T-cell (primary cell): Measurements from ENCODE around the gene SEMG2. TPM values are rescaled to one million over a fixed set of nuclear protein-coding genes. Genes with fewer than 3 reads are reported as not detected.

Experiments used
- ATAC-seq, 4 experiments: fragments of 200-7000 bp in 3 of 4; fragments of 150-1000 bp in 1 of 4; cut with Tn5 transposase; replicated peaks in 1 of 4; 1 replicate in 3 of 4; 2 replicates in 1 of 4; pipeline ENCODE4 v1.10.0; 2021; ENCODE audit warnings: moderate library complexity in 3 of 4, mild to moderate bottlenecking in 2 of 4, moderate number of reproducible peaks in 1 of 4
- CTCF ChIA-PET, 2 donors: fragments of 300-600 bp; sonication (Branson Sonifier 250); formaldehyde crosslinking; loops; one replicate each; lab custom pipeline; 2022; ENCODE audit warnings: antibody characterized with exemption in 2 of 2; lab: Charles Lee
- POLR2A ChIA-PET, 2 donors: fragments of 300-600 bp; sonication (Branson Sonifier 250); formaldehyde crosslinking; loops; one replicate each; lab custom pipeline; 2022; ENCODE audit warnings: antibody characterized with exemption in 2 of 2; lab: Charles Lee
- DNase-seq, 35 experiments: peaks; one replicate each; pipeline versions ENCODE4 v3.0.0 to v3.0.0-alpha.2; 2013 to 2023
- H3K27ac ChIP-seq: one replicate; pipeline ENCODE4 v1.5.1; 2013; ENCODE audit warnings: low read length
- H3K27me3 ChIP-seq, 2 experiments: replicated peaks in 1 of 2; 1 replicate in 1 of 2; 2 replicates in 1 of 2; pipeline versions ENCODE4 v1.6.1 to v1.7.0; 2013; ENCODE audit warnings: low read length in 1 of 2, mixed read lengths in 1 of 2; ENCODE audit not compliant: control insufficient read depth in 2 of 2, insufficient read depth in 2 of 2; ENCODE audit errors: extremely low read depth in 1 of 2
- H3K36me3 ChIP-seq, 2 donors: 1 replicate in 1 of 2; 2 replicates in 1 of 2; pipeline versions ENCODE4 v1.6.1 to v1.7.0; 2013; ENCODE audit warnings: low read length in 1 of 2; ENCODE audit not compliant: control insufficient read depth in 2 of 2, insufficient read depth in 1 of 2; ENCODE audit errors: extremely low read depth in 1 of 2
- H3K4me1 ChIP-seq, 2 experiments: 1 replicate in 1 of 2; 2 replicates in 1 of 2; pipeline versions ENCODE4 v1.6.1 to v1.7.0; 2013; ENCODE audit warnings: low read length in 2 of 2, mixed read lengths in 1 of 2; ENCODE audit not compliant: insufficient read depth in 2 of 2, control insufficient read depth in 1 of 2; ENCODE audit errors: extremely low read depth in 1 of 2
- H3K4me3 ChIP-seq, 2 donors: 1 replicate in 1 of 2; 2 replicates in 1 of 2; pipeline versions ENCODE4 v1.5.1 to v1.7.0; 2013; ENCODE audit warnings: mild to moderate bottlenecking in 2 of 2, low read length in 1 of 2, moderate library complexity in 1 of 2; ENCODE audit not compliant: control insufficient read depth in 1 of 2; ENCODE audit errors: extremely low read depth in 1 of 2
- H3K9me3 ChIP-seq: 2 replicates; pipeline ENCODE4 v1.7.0; 2013
- H3K27ac Mint-ChIP-seq, 2 donors: one replicate each; pipeline ENCODE4 v1.8.0; 2020 to 2021; ENCODE audit warnings: mild to moderate bottlenecking in 2 of 2, mixed read lengths in 2 of 2
- H3K27me3 Mint-ChIP-seq, 2 donors: one replicate each; pipeline ENCODE4 v1.8.0; 2021 to 2022; ENCODE audit warnings: mixed read lengths in 2 of 2
- H3K36me3 Mint-ChIP-seq: one replicate; pipeline ENCODE4 v1.8.0; 2021; ENCODE audit warnings: mixed read lengths
- H3K4me1 Mint-ChIP-seq, 3 donors: one replicate each; pipeline ENCODE4 v1.8.0; 2020 to 2022; ENCODE audit warnings: mixed read lengths in 3 of 3, mild to moderate bottlenecking in 1 of 3
- H3K4me3 Mint-ChIP-seq, 3 donors: one replicate each; pipeline ENCODE4 v1.8.0; 2020 to 2022; ENCODE audit warnings: mild to moderate bottlenecking in 3 of 3, mixed read lengths in 3 of 3, moderate library complexity in 3 of 3
- H3K9me3 Mint-ChIP-seq, 3 donors: one replicate each; pipeline ENCODE4 v1.8.0; 2020 to 2022; ENCODE audit warnings: mixed read lengths in 3 of 3
- WGBS: methylation state at CpG from one replicate; pipeline ENCODE4 v1.1.5; 2013; ENCODE audit warnings: missing lambda C conversion rate; ENCODE audit not compliant: insufficient coverage; 5-methylcytosine and 5-hydroxymethylcytosine counted together
- total RNA-seq, 35 experiments: library from RNA in 6 of 35; stranded (reverse) in 6 of 35; fragments of 120-200 nt in 1 of 35; gene quantifications; one replicate each; pipeline versions ENCODE4 v1.2.1 to v1.2.4 and lab custom pipeline; 2013 to 2026

The SEMG2 gene
- total RNA-seq, 5 donors from 2014 or later (not counting 1 experiment from before 2014, with no cell fraction given) = not detected

- H3K27ac Mint-ChIP-seq = no peak overlapping the region
- ATAC-seq (no peak), DNase-seq (no peak)
- Histone ChIP-seq H3K36me3 (no peaks in the 10 kb centered on the region), H3K27me3 (peaks cover 0 to 8% of the 10 kb centered on the region in 2 experiments), H3K9me3 (no peaks in the 10 kb centered on the region), H3K4me3 (no peak overlapping the region), H3K4me1 (no peaks in the 10 kb centered on the region), H3K27ac (no peak overlapping the region)
- H3K27me3 Mint-ChIP-seq = peaks cover 2 to 11% of the 10 kb centered on the region in 2 donors
- WGBS = 89% methylated on average over 2 of the region's 2 CpGs
- no peaks in the 10 kb centered on the region for H3K36me3 Mint-ChIP-seq
- no peak overlapping the region for H3K4me3 Mint-ChIP-seq
- H3K4me1 Mint-ChIP-seq = no peaks in the 10 kb centered on the region
- POLR2A ChIA-PET = no interaction called here
- CTCF ChIA-PET = no interaction called here
- no peaks in the 10 kb centered on the region for H3K9me3 Mint-ChIP-seq
Measured at GRCh38 chr20:45181639-45182038, 39.5 kb upstream of the SEMG2 start.

DNA sequence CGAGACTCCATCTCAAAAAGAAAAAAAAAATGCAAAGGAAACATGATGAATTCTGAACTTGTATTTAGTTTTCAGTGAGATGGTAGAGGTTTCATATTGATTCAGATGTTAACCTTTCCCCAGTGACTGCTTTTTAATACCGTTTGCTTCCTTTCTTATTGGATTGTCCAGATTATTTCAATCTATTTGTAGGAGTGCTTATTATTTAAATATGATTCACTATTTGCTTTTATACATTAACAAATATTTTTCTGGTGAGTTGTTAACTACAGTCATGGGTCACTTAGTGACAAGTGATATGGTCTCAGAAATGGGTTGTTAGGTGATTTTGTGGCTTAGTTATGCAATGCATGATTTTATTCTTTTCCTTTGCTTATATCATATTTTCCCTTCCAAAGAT lies 38.1 kb upstream of the SEMG2 start:
- H3K4me1 Mint-ChIP-seq = no peaks in the 10 kb centered on the region
- Histone ChIP-seq H3K9me3 (no peaks in the 10 kb centered on the region), H3K27me3 (peaks cover 0 to 12% of the 10 kb centered on the region in 2 experiments), H3K27ac (no peak overlapping the region), H3K4me3 (no peak overlapping the region), H3K4me1 (no peaks in the 10 kb centered on the region), H3K36me3 (no peaks in the 10 kb centered on the region)
- peaks cover 2 to 7% of the 10 kb centered on the region in 2 donors for H3K27me3 Mint-ChIP-seq
- ATAC-seq = no peak
- no peak overlapping the region for H3K4me3 Mint-ChIP-seq
- H3K36me3 Mint-ChIP-seq = no peaks in the 10 kb centered on the region
- DNase-seq = no peak
- ChIA-PET POLR2A (no interaction called here), CTCF (no interaction called here)
- H3K27ac Mint-ChIP-seq = no peak overlapping the region
- no CpG with 5 or more reads among the region's 2 CpGs for WGBS
- no peaks in the 10 kb centered on the region for H3K9me3 Mint-ChIP-seq

GRCh38 chr20:45187693-45188092 lies 33.5 kb upstream of the SEMG2 start:
- ChIA-PET CTCF (no interaction called here), POLR2A (no interaction called here)
- H3K27ac ChIP-seq = no peak overlapping the region
- peaks cover 0 to 4% of the 10 kb centered on the region in 2 experiments for H3K27me3 ChIP-seq
- no peaks in the 10 kb centered on the region for H3K36me3 ChIP-seq
- peaks cover 10 to 29% of the 10 kb centered on the region in 2 donors for H3K27me3 Mint-ChIP-seq
- no peak overlapping the region for H3K4me3 ChIP-seq
- no peaks in the 10 kb centered on the region for H3K4me1 ChIP-seq
- no peaks in the 10 kb centered on the region for H3K9me3 ChIP-seq
- 40% methylated on average over 1 of the region's 2 CpGs for WGBS
- no peak for DNase-seq
- no peaks in the 10 kb centered on the region for H3K4me1 Mint-ChIP-seq
- no peaks in the 10 kb centered on the region for H3K9me3 Mint-ChIP-seq
- no peak overlapping the region for H3K4me3 Mint-ChIP-seq
- H3K27ac Mint-ChIP-seq = no peak overlapping the region
- no peak for ATAC-seq
- H3K36me3 Mint-ChIP-seq = no peaks in the 10 kb centered on the region

GRCh38 chr20:45189067-45189609 lies 32.0 kb upstream of the SEMG2 start:
- H3K4me3 Mint-ChIP-seq = no peak overlapping the region
- ChIA-PET CTCF (no interaction called here), POLR2A (no interaction called here)
- Histone ChIP-seq H3K9me3 (no peaks in the 10 kb centered on the region), H3K4me1 (no peaks in the 10 kb centered on the region), H3K4me3 (no peak overlapping the region), H3K27ac (no peak overlapping the region), H3K27me3 (peaks cover 0 to 4% of the 10 kb centered on the region in 2 experiments), H3K36me3 (no peaks in the 10 kb centered on the region)
- no peak overlapping the region for H3K27ac Mint-ChIP-seq
- H3K9me3 Mint-ChIP-seq = no peaks in the 10 kb centered on the region
- DNase-seq (no peak), ATAC-seq (no peak)
- H3K4me1 Mint-ChIP-seq = no peaks in the 10 kb centered on the region
- H3K36me3 Mint-ChIP-seq = no peaks in the 10 kb centered on the region
- WGBS = 91% methylated on average over 1 of the region's 3 CpGs
- peaks cover 11 to 40% of the 10 kb centered on the region in 2 donors for H3K27me3 Mint-ChIP-seq

- H3K27ac Mint-ChIP-seq = no peak overlapping the region
- no peaks in the 10 kb centered on the region for H3K36me3 Mint-ChIP-seq
- H3K4me1 Mint-ChIP-seq = no peaks in the 10 kb centered on the region
- POLR2A ChIA-PET = no interaction called here
- H3K9me3 Mint-ChIP-seq = no peaks in the 10 kb centered on the region
- H3K36me3 ChIP-seq = no peaks in the 10 kb centered on the region
- peaks cover 16 to 38% of the 10 kb centered on the region in 2 donors for H3K27me3 Mint-ChIP-seq
- ATAC-seq = no peak
- no peak overlapping the region for H3K27ac ChIP-seq
- no peak overlapping the region for H3K4me3 ChIP-seq
- 88% methylated on average over 1 of the region's 3 CpGs for WGBS
- H3K9me3 ChIP-seq = no peaks in the 10 kb centered on the region
- H3K4me1 ChIP-seq = no peaks in the 10 kb centered on the region
- CTCF ChIA-PET = no interaction called here
- H3K27me3 ChIP-seq = peaks cover 0 to 4% of the 10 kb centered on the region in 2 experiments
- no peak for DNase-seq
- no peak overlapping the region for H3K4me3 Mint-ChIP-seq
Measured at GRCh38 chr20:45189861-45190260, 31.3 kb upstream of the SEMG2 start.

GRCh38 chr20:45191926-45192325 lies 29.2 kb upstream of the SEMG2 start:
- Histone ChIP-seq H3K9me3 (no peaks in the 10 kb centered on the region), H3K4me3 (no peak overlapping the region), H3K4me1 (no peaks in the 10 kb centered on the region), H3K27me3 (peaks cover 0 to 4% of the 10 kb centered on the region in 2 experiments), H3K36me3 (no peaks in the 10 kb centered on the region), H3K27ac (no peak overlapping the region)
- Mint-ChIP-seq H3K27me3 (peaks cover 16 to 41% of the 10 kb centered on the region in 2 donors), H3K36me3 (no peaks in the 10 kb centered on the region), H3K27ac (no peak overlapping the region), H3K4me3 (no peak overlapping the region), H3K9me3 (peaks cover 0 to 3% (median 0%) of the 10 kb centered on the region in 3 donors), H3K4me1 (no peaks in the 10 kb centered on the region)
- DNase-seq (no peak), ATAC-seq (no peak)
- ChIA-PET POLR2A (no interaction called here), CTCF (no interaction called here)
- WGBS = 92% methylated on average over 2 of the region's 3 CpGs

DNA sequence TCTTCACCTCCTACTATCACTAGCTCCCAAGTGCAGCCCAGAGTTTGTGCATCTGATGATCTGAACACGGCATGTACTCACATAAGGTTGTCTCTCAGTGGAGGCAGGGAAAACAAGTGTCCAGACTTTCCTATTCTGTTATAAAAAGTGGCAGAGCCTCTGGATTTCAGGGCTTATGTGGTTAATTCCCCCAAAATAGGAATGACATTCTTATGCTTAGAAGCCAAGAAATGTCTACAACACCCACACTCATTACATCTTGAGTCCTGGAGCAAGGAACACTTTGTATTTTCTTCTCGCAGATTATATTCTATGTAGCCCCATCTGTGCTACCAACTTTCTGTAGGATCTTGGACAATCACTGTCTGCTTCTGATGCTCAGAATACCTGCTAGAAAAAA lies 27.8 kb upstream of the SEMG2 start:
- ATAC-seq = no peak
- Histone ChIP-seq H3K4me3 (no peak overlapping the region), H3K36me3 (no peaks in the 10 kb centered on the region), H3K4me1 (no peaks in the 10 kb centered on the region), H3K9me3 (no peaks in the 10 kb centered on the region), H3K27ac (no peak overlapping the region), H3K27me3 (peaks cover 2 to 5% of the 10 kb centered on the region in 2 experiments)
- no peaks in the 10 kb centered on the region for H3K36me3 Mint-ChIP-seq
- no peaks in the 10 kb centered on the region for H3K4me1 Mint-ChIP-seq
- no CpG with 5 or more reads among the region's 2 CpGs for WGBS
- H3K27ac Mint-ChIP-seq = no peak overlapping the region
- peaks cover 0 to 3% (median 3%) of the 10 kb centered on the region in 3 donors for H3K9me3 Mint-ChIP-seq
- ChIA-PET POLR2A (no interaction called here), CTCF (no interaction called here)
- DNase-seq = no peak
- peaks cover 24 to 49% of the 10 kb centered on the region in 2 donors for H3K27me3 Mint-ChIP-seq
- H3K4me3 Mint-ChIP-seq = no peak overlapping the region
